Adrenal gland (tissue), 5 donors: Measurements from ENCODE around the gene PHGDH.

Experiments
- CTCF ChIP-seq, 6 experiments: fragments of 450-650 bp in 4 of 6; fragments of 200-600 bp in 2 of 6; sonication (generic) in 1 of 6; IDR thresholded peaks; 1 replicate in 5 of 6; 2 replicates in 1 of 6; pipeline versions ENCODE4 v1.5.1 to v1.8.0; 2016 to 2021; ENCODE audit warnings: antibody characterized with exemption in 6 of 6, mild to moderate bottlenecking in 2 of 6, moderate library complexity in 1 of 6
- POLR2A ChIP-seq, 2 donors: fragments of 450-650 bp; IDR thresholded peaks; one replicate each; pipeline ENCODE4 v1.6.1; 2017; ENCODE audit warnings: antibody characterized with exemption in 2 of 2, mild to moderate bottlenecking in 2 of 2, moderate library complexity in 1 of 2
- donor health status: DM: no; HTN: no; CAD: no.

GRCh38 chr1:119718972-119719371 is 7.2 kb downstream of the PHGDH start:
- TF ChIP-seq CTCF (IDR thresholded peaks at IDR 0.05) (no peak), POLR2A (IDR thresholded peaks at IDR 0.05) (no peak)
